ENCODE measurements around the gene ZSWIM6.

ZSWIM6 gene

DNA sequence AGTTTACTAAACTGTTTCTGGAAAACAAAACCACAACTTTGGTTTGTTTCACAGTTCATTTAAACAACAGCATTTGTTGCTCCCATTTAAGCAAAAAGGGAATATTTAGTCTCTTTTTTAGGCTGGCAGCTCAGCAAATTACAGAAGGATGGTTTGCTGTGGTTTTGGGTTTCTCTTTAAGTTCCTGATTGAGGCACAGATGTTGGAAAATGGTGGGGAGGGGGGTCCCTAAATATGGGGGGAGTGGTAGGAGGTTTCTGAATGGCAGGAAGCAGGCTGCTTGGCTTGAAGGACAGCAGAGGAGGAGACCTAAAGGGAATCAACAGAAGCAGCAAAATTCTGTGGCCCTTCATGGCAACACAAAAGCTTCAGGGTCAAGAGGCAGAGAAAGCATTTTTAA, 263.4 kb downstream of the ZSWIM6 start:
- DNase-seq (ENCODE audit: low read depth) = no peak
- TF ChIP-seq, protein P1, sequence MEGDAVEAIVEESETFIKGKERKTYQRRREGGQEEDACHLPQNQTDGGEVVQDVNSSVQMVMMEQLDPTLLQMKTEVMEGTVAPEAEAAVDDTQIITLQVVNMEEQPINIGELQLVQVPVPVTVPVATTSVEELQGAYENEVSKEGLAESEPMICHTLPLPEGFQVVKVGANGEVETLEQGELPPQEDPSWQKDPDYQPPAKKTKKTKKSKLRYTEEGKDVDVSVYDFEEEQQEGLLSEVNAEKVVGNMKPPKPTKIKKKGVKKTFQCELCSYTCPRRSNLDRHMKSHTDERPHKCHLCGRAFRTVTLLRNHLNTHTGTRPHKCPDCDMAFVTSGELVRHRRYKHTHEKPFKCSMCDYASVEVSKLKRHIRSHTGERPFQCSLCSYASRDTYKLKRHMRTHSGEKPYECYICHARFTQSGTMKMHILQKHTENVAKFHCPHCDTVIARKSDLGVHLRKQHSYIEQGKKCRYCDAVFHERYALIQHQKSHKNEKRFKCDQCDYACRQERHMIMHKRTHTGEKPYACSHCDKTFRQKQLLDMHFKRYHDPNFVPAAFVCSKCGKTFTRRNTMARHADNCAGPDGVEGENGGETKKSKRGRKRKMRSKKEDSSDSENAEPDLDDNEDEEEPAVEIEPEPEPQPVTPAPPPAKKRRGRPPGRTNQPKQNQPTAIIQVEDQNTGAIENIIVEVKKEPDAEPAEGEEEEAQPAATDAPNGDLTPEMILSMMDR (IDR thresholded peaks at IDR 0.05; ENCODE audit: insufficient read depth, low read depth, low read length, missing control alignments) = no peak
- no peak overlapping the region for H3K4me3 ChIP-seq (ENCODE audit: low read depth, low read length)

All from GM12865 (cell line).